Prostate gland (tissue), 2 donors: ENCODE data around the gene UBAC2. TPM values are rescaled to one million over a fixed set of nuclear protein-coding genes. Genes with fewer than 3 reads are reported as not detected.
"Not testable (repeated sequence)": the region's sequence is repeated elsewhere in the genome, so short reads cannot be mapped to it uniquely, and the experiment has no call there.

Source experiments
- DNase-seq: peaks from one replicate; pipeline ENCODE4 v3.0.0-alpha.2; 2019; ENCODE audit warnings: low spot score
- H3K27ac ChIP-seq, 2 donors: fragments of 200-600 bp; sonication (generic); 2 replicates each; pipeline ENCODE4 v1.5.1; 2017 to 2019
- H3K27me3 ChIP-seq: fragments of 200-600 bp; sonication (generic); replicated peaks from 2 replicates; pipeline ENCODE4 v1.5.1; 2019; ENCODE audit not compliant: insufficient read depth
- H3K36me3 ChIP-seq, 2 donors: fragments of 200-600 bp; sonication (generic); 1 replicate in 1 of 2; 2 replicates in 1 of 2; pipeline versions ENCODE4 v1.5.1 to v1.8.1; 2017 to 2019
- H3K4me1 ChIP-seq: fragments of 200-600 bp; sonication (generic); replicated peaks from 2 replicates; pipeline ENCODE4 v1.5.1; 2019
- H3K4me3 ChIP-seq, 2 donors: fragments of 200-600 bp; sonication (generic); 2 replicates each; pipeline ENCODE4 v1.5.1; 2017 to 2019
- H3K9me3 ChIP-seq: fragments of 200-600 bp; sonication (generic); 2 replicates; pipeline ENCODE4 v1.5.1; 2017
- CTCF ChIP-seq, 4 experiments: fragments of 200-600 bp in 2 of 4; fragments of 450-650 bp in 2 of 4; sonication (generic) in 2 of 4; IDR thresholded peaks; 1 replicate in 3 of 4; 2 replicates in 1 of 4; pipeline ENCODE4 v1.5.1; 2016 to 2019; ENCODE audit warnings: antibody characterized with exemption in 4 of 4, mild to moderate bottlenecking in 2 of 4, moderate library complexity in 2 of 4
- POLR2A ChIP-seq: fragments of 450-650 bp; IDR thresholded peaks from one replicate; pipeline ENCODE4 v1.6.1; 2016; ENCODE audit warnings: antibody characterized with exemption, mild to moderate bottlenecking
- POLR2AphosphoS5 ChIP-seq: sonication (generic); formaldehyde crosslinking; IDR thresholded peaks from one replicate; pipeline ENCODE4 v1.6.1; 2017; ENCODE audit warnings: antibody characterized with exemption
- WGBS: methylation state at CpG from one replicate; pipeline ENCODE4 v1.1.5; 2018; 5-methylcytosine and 5-hydroxymethylcytosine counted together
- intact Hi-C: fragments of 100-400 bp; cut with DNase I; formaldehyde crosslinking; loops from one replicate; pipeline ENCODE4 v1.14.2; 2022
- total RNA-seq, 2 donors: library from RNA; depleted of rRNA; stranded (reverse); fragments of >200 nt; gene quantifications; one replicate each; pipeline ENCODE4 v1.1.0, GENCODE V29; 2016

UBAC2 gene
- total RNA-seq, 2 donors from 2014 or later: 60.7 to 86.9 TPM

GRCh38 chr13:99392470-99393135 is 191.9 kb downstream of the UBAC2 start:
- Histone ChIP-seq H3K4me3 (no peak overlapping the region), H3K36me3 (no peaks in the 10 kb centered on the region), H3K4me1 (no peaks in the 10 kb centered on the region), H3K27ac (no peak overlapping the region), H3K9me3 (no peaks in the 10 kb centered on the region), H3K27me3 (no peaks in the 10 kb centered on the region)
- TF ChIP-seq POLR2A: no peak
- no peak for TF ChIP-seq CTCF (IDR thresholded peaks at IDR 0.05)
- TF ChIP-seq POLR2AphosphoS5: no peak
- DNase-seq: no peak
- 63% methylated on average over 13 of the region's 13 CpGs for WGBS
- intact Hi-C loops: no loop called here

GRCh38 chr13:99393391-99393790 is 192.7 kb downstream of the UBAC2 start:
- H3K36me3 ChIP-seq, H3K4me1 ChIP-seq, H3K27me3 ChIP-seq, H3K27ac ChIP-seq, DNase-seq, H3K9me3 ChIP-seq, intact Hi-C loops, H3K4me3 ChIP-seq: not testable (repeated sequence)
- 95% methylated on average over 7 of the region's 7 CpGs for WGBS

GRCh38 chr13:99393791-99394735 is 193.4 kb downstream of the UBAC2 start:
- Histone ChIP-seq H3K9me3 (no peaks in the 10 kb centered on the region), H3K27ac (no peak overlapping the region), H3K36me3 (no peaks in the 10 kb centered on the region), H3K4me1 (no peaks in the 10 kb centered on the region), H3K4me3 (no peak overlapping the region), H3K27me3 (no peaks in the 10 kb centered on the region)
- WGBS: 86% methylated on average over 21 of the region's 21 CpGs
- no peak for DNase-seq
- intact Hi-C loops: no loop called here
- TF ChIP-seq CTCF (IDR thresholded peaks at IDR 0.05): no peak
- TF ChIP-seq POLR2AphosphoS5: no peak
- no peak for TF ChIP-seq POLR2A

GRCh38 chr13:99395436-99395835 is 194.8 kb downstream of the UBAC2 start:
- no peak for DNase-seq
- TF ChIP-seq CTCF (IDR thresholded peaks at IDR 0.05) (no peak), POLR2AphosphoS5 (no peak), POLR2A (no peak)
- intact Hi-C loops: no loop called here

GRCh38 chr13:99396446-99396845 is 195.8 kb downstream of the UBAC2 start:
- Histone ChIP-seq H3K9me3 (no peaks in the 10 kb centered on the region), H3K36me3 (no peaks in the 10 kb centered on the region), H3K27ac (no peak overlapping the region), H3K27me3 (no peaks in the 10 kb centered on the region), H3K4me3 (no peak overlapping the region), H3K4me1 (no peaks in the 10 kb centered on the region)
- TF ChIP-seq CTCF (IDR thresholded peaks at IDR 0.05) (no peak), POLR2AphosphoS5 (no peak), POLR2A (no peak)
- no peak for DNase-seq
- intact Hi-C loops: no loop called here
- 94% methylated on average over 7 of the region's 7 CpGs for WGBS

More at GRCh38 chr13:99395436-99395835, 194.8 kb downstream of the UBAC2 start:
- no peaks in the 10 kb centered on the region for H3K36me3 ChIP-seq
- no peak overlapping the region for H3K27ac ChIP-seq
- H3K9me3 ChIP-seq: no peaks in the 10 kb centered on the region
- WGBS: 96% methylated on average over 11 of the region's 11 CpGs
- H3K4me3 ChIP-seq: no peak overlapping the region
- H3K27me3 ChIP-seq: no peaks in the 10 kb centered on the region
- H3K4me1 ChIP-seq: no peaks in the 10 kb centered on the region
